IMR-90 (cell line): ENCODE measurements around the gene BCL2L13. TPM values are rescaled to one million over a fixed set of nuclear protein-coding genes. Genes with fewer than 3 reads are reported as not detected.
A peak's percentile ranks its signal among the peaks of the same experiment; 100 is the strongest.

ENCODE experiments used
- ATAC-seq: fragments of 200-7000 bp; cut with Tn5 transposase; 2 replicates; pipeline ENCODE4 v1.9.1; 2020; ENCODE audit warnings: low read depth, mild to moderate bottlenecking, moderate library complexity
- BruUV-seq: library from RNA; stranded (reverse); fragments of 400-500 nt; replicated peaks from 2 replicates; lab custom pipeline; 2021; lab: Mats Ljungman, UMichigan
- CTCF ChIA-PET: fragments of 300-600 bp; formaldehyde crosslinking; extraction: SDS; loops from one replicate; lab custom pipeline; 2021; ENCODE audit warnings: antibody characterized with exemption; lab: Yijun Ruan, JAX
- POLR2A ChIA-PET: fragments of 300-600 bp; sonication (Branson Sonifier 250); formaldehyde crosslinking; loops from one replicate; lab custom pipeline; 2022; ENCODE audit warnings: antibody characterized with exemption; ENCODE audit not compliant: unreplicated experiment; lab: Charles Lee
- DNase-seq: peaks from one replicate; pipeline ENCODE4 v3.0.0; 2013
- H2AFZ ChIP-seq: replicated peaks from 2 replicates; pipeline ENCODE3; 2013; ENCODE audit warnings: low read length, mild to moderate bottlenecking; ENCODE audit not compliant: poor library complexity
- H2AK5ac ChIP-seq: 2 replicates; pipeline ENCODE4 v1.6.1; 2013; ENCODE audit warnings: low read depth, low read length, inconsistent platforms
- H2AK9ac ChIP-seq: replicated peaks from 2 replicates; pipeline ENCODE3; 2013; ENCODE audit warnings: mild to moderate bottlenecking, low read depth, low read length, moderate library complexity; ENCODE audit not compliant: poor library complexity
- H2BK120ac ChIP-seq: 2 replicates; pipeline ENCODE4 v1.6.1; 2013; ENCODE audit warnings: low read depth, low read length, inconsistent platforms
- H2BK15ac ChIP-seq: 3 replicates; pipeline ENCODE4 v1.6.1; 2013; ENCODE audit warnings: low read depth, low read length, inconsistent platforms
- H2BK20ac ChIP-seq: 2 replicates; pipeline ENCODE4 v1.6.1; 2013; ENCODE audit warnings: low read depth, mild to moderate bottlenecking, inconsistent platforms, low read length, moderate library complexity
- H2BK5ac ChIP-seq: 2 replicates; pipeline ENCODE4 v1.6.1; 2013; ENCODE audit warnings: mild to moderate bottlenecking, low read depth, low read length, inconsistent platforms; ENCODE audit not compliant: poor library complexity, severe bottlenecking
- H3K14ac ChIP-seq: replicated peaks from 2 replicates; pipeline ENCODE4 v1.6.1; 2013; ENCODE audit warnings: low read depth, low read length, inconsistent platforms
- H3K18ac ChIP-seq: 2 replicates; pipeline ENCODE4 v1.6.1; 2013; ENCODE audit warnings: low read depth, low read length, control low read depth
- H3K23ac ChIP-seq: 2 replicates; pipeline ENCODE4 v1.6.1; 2013; ENCODE audit warnings: low read depth, low read length, inconsistent platforms
- H3K27ac ChIP-seq: 2 replicates; pipeline ENCODE4 v1.5.1; 2013; ENCODE audit warnings: mild to moderate bottlenecking, control low read depth, low read length; ENCODE audit not compliant: insufficient read depth
- H3K27me3 ChIP-seq: 2 replicates; pipeline ENCODE4 v1.6.1; 2013; ENCODE audit warnings: low read length; ENCODE audit not compliant: control insufficient read depth, insufficient read depth
- H3K36me3 ChIP-seq: 2 replicates; pipeline ENCODE4 v1.6.1; 2013; ENCODE audit warnings: low read length, mixed read lengths; ENCODE audit not compliant: control insufficient read depth, insufficient read depth
- H3K4ac ChIP-seq: 2 replicates; pipeline ENCODE4 v1.6.1; 2013; ENCODE audit warnings: low read depth, low read length, inconsistent platforms
- H3K4me1 ChIP-seq: 2 replicates; pipeline ENCODE4 v1.6.1; 2013; ENCODE audit warnings: low read length, mixed read lengths; ENCODE audit not compliant: control insufficient read depth, insufficient read depth
- H3K4me2 ChIP-seq: 2 replicates; pipeline ENCODE4 v1.6.1; 2013; ENCODE audit warnings: low read depth, mild to moderate bottlenecking, control low read depth, low read length, moderate library complexity
- H3K4me3 ChIP-seq: 2 replicates; pipeline ENCODE4 v1.5.1; 2013; ENCODE audit warnings: low read depth, mild to moderate bottlenecking, control low read depth, low read length, moderate library complexity; ENCODE audit not compliant: insufficient read depth
- H3K56ac ChIP-seq: 2 replicates; pipeline ENCODE4 v1.6.1; 2013; ENCODE audit warnings: low read length, inconsistent platforms; ENCODE audit not compliant: insufficient read depth; ENCODE audit errors: extremely low read depth
- H3K79me1 ChIP-seq, 2 experiments: 2 replicates each; pipeline ENCODE4 v1.6.1; 2013; ENCODE audit warnings: low read length in 2 of 2, inconsistent platforms in 1 of 2, low read depth in 1 of 2
- H3K9ac ChIP-seq: 2 replicates; pipeline ENCODE4 v1.6.1; 2013; ENCODE audit warnings: low read depth, low read length, control low read depth
- H3K9me1 ChIP-seq: 2 replicates; pipeline ENCODE4 v1.6.1; 2013; ENCODE audit warnings: low read length, inconsistent platforms; ENCODE audit not compliant: insufficient read depth
- H3K9me3 ChIP-seq: 2 replicates; pipeline ENCODE4 v1.6.1; 2013; ENCODE audit warnings: low read length; ENCODE audit not compliant: control insufficient read depth, insufficient read depth
- H4K20me1 ChIP-seq: 2 replicates; pipeline ENCODE4 v1.6.1; 2013; ENCODE audit warnings: low read length, inconsistent platforms; ENCODE audit not compliant: insufficient read depth
- H4K5ac ChIP-seq: 2 replicates; pipeline ENCODE4 v1.6.1; 2013; ENCODE audit warnings: mild to moderate bottlenecking, low read depth, low read length, control low read depth
- H4K8ac ChIP-seq, 2 experiments: 2 replicates each; pipeline ENCODE4 v1.6.1; 2013; ENCODE audit warnings: low read depth in 2 of 2, low read length in 2 of 2, control low read depth in 1 of 2, inconsistent platforms in 1 of 2
- H4K91ac ChIP-seq: 2 replicates; pipeline ENCODE4 v1.6.1; 2013; ENCODE audit warnings: low read depth, low read length, inconsistent platforms; ENCODE audit not compliant: insufficient read depth
- BHLHE40 ChIP-seq: fragments of 150-350 bp; IDR thresholded peaks from 2 replicates; pipeline ENCODE4 v1.6.1; 2016; ENCODE audit warnings: mild to moderate bottlenecking, low read depth, low read length
- CTCF ChIP-seq: conservative IDR thresholded peaks from 2 replicates; pipeline ENCODE4 v1.5.1; 2012; ENCODE audit warnings: mild to moderate bottlenecking, low read depth, low read length, improper control_type of control experiment
- MAFK ChIP-seq: IDR thresholded peaks from 2 replicates; pipeline ENCODE4 v1.6.1; 2012; ENCODE audit warnings: low read depth, low read length, improper control_type of control experiment
- MAZ ChIP-seq: IDR thresholded peaks from 2 replicates; pipeline ENCODE4 v1.6.1; 2012; ENCODE audit warnings: low read depth, mild to moderate bottlenecking, low read length, improper control_type of control experiment, moderate library complexity, borderline replicate concordance
- RCOR1 ChIP-seq: IDR thresholded peaks from 2 replicates; pipeline ENCODE4 v1.6.1; 2012; ENCODE audit warnings: mild to moderate bottlenecking, low read length, improper control_type of control experiment; ENCODE audit not compliant: insufficient replicate concordance
- SMC3 ChIP-seq: fragments of 150-350 bp; IDR thresholded peaks from 2 replicates; pipeline ENCODE4 v1.6.1; 2016; ENCODE audit warnings: low read depth, mild to moderate bottlenecking, antibody characterized with exemption, low read length, moderate library complexity
- USF2 ChIP-seq: fragments of 150-350 bp; IDR thresholded peaks from 2 replicates; pipeline ENCODE4 v1.6.1; 2017; ENCODE audit warnings: mild to moderate bottlenecking, antibody characterized with exemption, low read length, low read depth
- WGBS, 2 experiments: methylation state at CpG; one replicate each; pipeline versions ENCODE4 v1.1.5 to v1.1.7; 2013; ENCODE audit warnings: missing lambda C conversion rate in 2 of 2; ENCODE audit not compliant: insufficient read length in 1 of 2; ENCODE audit errors: extremely low coverage in 2 of 2; 5-methylcytosine and 5-hydroxymethylcytosine counted together
- dilution Hi-C: fragments of 300-500 bp; cut with HindIII; formaldehyde crosslinking; loops from one replicate; pipeline ENCODE4 v1.14.3; 2018; ENCODE audit warnings: low sequenced_read_pairs; ENCODE audit not compliant: unreplicated experiment
- in situ Hi-C: fragments of 300-500 bp; cut with MboI; formaldehyde crosslinking; loops from 3 replicates; pipeline ENCODE4 v1.14.3; 2019; ENCODE audit warnings: low sequenced_read_pairs, inconsistent platforms, mixed read lengths
- intact Hi-C: fragments of 100-400 bp; cut with micrococcal nuclease; formaldehyde crosslinking; loops from 2 replicates; pipeline ENCODE4 v1.10.0; 2022
- polyA plus RNA-seq, 3 experiments: library from polyadenylated mRNA; depleted of rRNA; stranded (reverse); fragments of >200 nt; gene quantifications; 2 replicates each; pipeline ENCODE4 v1.2.3, GENCODE V29; 2012; ENCODE audit warnings: low replicate concordance in 1 of 3
- total RNA-seq: library from RNA; depleted of rRNA; stranded (reverse); fragments of >200 nt; gene quantifications from 2 replicates; pipeline ENCODE4 v1.2.3, GENCODE V29; 2012

Gene BCL2L13
- total and polyA plus RNA-seq, 2 of the 4 experiments (the other 2 are of a cell fraction): 42.6 to 86.7 TPM

GRCh38 chr22:17716529-17716928 is 78.0 kb downstream of the BCL2L13 start:
- Histone ChIP-seq H3K56ac (no peak overlapping the region), H2AK5ac (no peak overlapping the region), H3K4ac (no peak overlapping the region), H3K4me1 (peaks cover 15% of the 10 kb centered on the region), H3K9me3 (no peaks in the 10 kb centered on the region), H3K27ac (no peak overlapping the region), H2AK9ac (no peak overlapping the region), H3K36me3 (0 out of 2 replicates have a peak, but pooled peaks cover 2% of the 10 kb centered on the region), H3K23ac (no peak overlapping the region), H2AFZ (no peak overlapping the region), H4K91ac (no peak overlapping the region), H3K4me3 (no peak overlapping the region), H2BK120ac (no peak overlapping the region), H2BK20ac (no peak overlapping the region), H2BK15ac (no peak overlapping the region), H3K4me2 (no peak overlapping the region), H3K79me1 (peaks cover 11 to 48% of the 10 kb centered on the region in 2 experiments), H4K8ac (no peak overlapping the region), H3K14ac (no peak overlapping the region), H3K9me1 (peaks cover 8% of the 10 kb centered on the region; the same call in 1 of the 2 replicates), H4K20me1 (0 out of 2 replicates have a peak, but pooled peaks cover 4% of the 10 kb centered on the region), H3K9ac (no peak overlapping the region), H4K5ac (no peak overlapping the region), H2BK5ac (peak overlapping the region; percentile 29), H3K18ac (no peak overlapping the region; the same call in 1 of the 2 replicates), H3K27me3 (no peaks in the 10 kb centered on the region)
- DNase-seq: peak; percentile 13
- in situ Hi-C loops (no loop called here), intact Hi-C loops (loop anchor here (10.0 kb wide), 1 partner anchor 142 kb away; no protein-coding TSS in a partner anchor), dilution Hi-C loops (no loop called here)
- no TSS peak for BruUV-seq
- CTCF ChIA-PET: no interaction called here
- POLR2A ChIA-PET: no interaction called here
- no peak for TF ChIP-seq SMC3
- TF ChIP-seq RCOR1: no peak
- no peak for TF ChIP-seq BHLHE40
- TF ChIP-seq MAFK: no peak
- TF ChIP-seq USF2: no peak
- TF ChIP-seq MAZ: no peak
- TF ChIP-seq CTCF: no peak
- WGBS, 2 experiments: no CpG with 5 or more reads among the region's 3 CpGs
- ATAC-seq: no peak
